ENCODE data around the gene ANO6. TPM values are rescaled to one million over a fixed set of nuclear protein-coding genes. Genes with fewer than 3 reads are reported as not detected.
A peak's percentile ranks its signal among the peaks of the same experiment; 100 is the strongest.
"Not testable (repeated sequence)": the region's sequence is repeated elsewhere in the genome, so short reads cannot be mapped to it uniquely, and the experiment has no call there.

Gene ANO6
- total RNA-seq, 1 experiment from 2014 or later: 18.1 TPM

DNA sequence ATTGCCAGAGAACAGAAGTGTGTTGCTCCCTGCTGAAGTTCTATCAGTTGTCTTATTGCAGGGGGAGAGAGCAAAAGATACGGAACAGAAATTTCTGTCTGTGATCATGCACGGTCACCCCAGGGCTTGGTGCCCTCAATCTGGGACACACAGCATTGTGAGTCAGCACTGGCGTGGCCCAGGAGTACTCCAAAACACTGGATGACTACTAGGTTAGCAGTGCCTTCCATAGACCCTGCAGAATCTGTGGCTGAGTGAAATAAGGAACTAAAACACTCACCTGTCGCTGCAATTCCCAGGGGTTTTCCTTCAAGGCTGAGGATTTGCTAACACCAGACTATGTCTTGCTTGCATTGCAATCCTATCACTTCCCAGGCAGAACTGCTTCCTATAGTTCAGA, 165.5 kb downstream of the ANO6 start:
- CTCF ChIA-PET: no interaction called here
- H4K20me1 ChIP-seq (ENCODE audit: low read length): no peaks in the 10 kb centered on the region
- peaks cover 5% of the 10 kb centered on the region for H3F3A ChIP-seq (ENCODE audit: low read length, unreplicated experiment)
- no peaks in the 10 kb centered on the region for H3K27me3 ChIP-seq (ENCODE audit: low read length)
- no peak overlapping the region for H3K27ac ChIP-seq (ENCODE audit: low read length)
- intact Hi-C loops (cut with micrococcal nuclease): no loop called here
- no peaks in the 10 kb centered on the region for H3K9me2 ChIP-seq (replicated peaks; ENCODE audit: low read length)
- no peak overlapping the region for H3K9ac ChIP-seq (ENCODE audit: low read length)
- POLR2A ChIA-PET (ENCODE audit: unreplicated experiment): no interaction called here
- DNase-seq: peak; percentile 66
- no TSS peak for BruUV-seq (replicated peaks)
- H3K79me2 ChIP-seq (ENCODE audit: low read length): no peaks in the 10 kb centered on the region
- TF ChIP-seq EZH2phosphoT487 (IDR thresholded peaks at IDR 0.05; ENCODE audit: borderline replicate concordance, low read length) (no peak), EZH2 (IDR thresholded peaks at IDR 0.05; ENCODE audit: low read length, unreplicated experiment) (no peak)
- TF ChIP-seq, protein P1, sequence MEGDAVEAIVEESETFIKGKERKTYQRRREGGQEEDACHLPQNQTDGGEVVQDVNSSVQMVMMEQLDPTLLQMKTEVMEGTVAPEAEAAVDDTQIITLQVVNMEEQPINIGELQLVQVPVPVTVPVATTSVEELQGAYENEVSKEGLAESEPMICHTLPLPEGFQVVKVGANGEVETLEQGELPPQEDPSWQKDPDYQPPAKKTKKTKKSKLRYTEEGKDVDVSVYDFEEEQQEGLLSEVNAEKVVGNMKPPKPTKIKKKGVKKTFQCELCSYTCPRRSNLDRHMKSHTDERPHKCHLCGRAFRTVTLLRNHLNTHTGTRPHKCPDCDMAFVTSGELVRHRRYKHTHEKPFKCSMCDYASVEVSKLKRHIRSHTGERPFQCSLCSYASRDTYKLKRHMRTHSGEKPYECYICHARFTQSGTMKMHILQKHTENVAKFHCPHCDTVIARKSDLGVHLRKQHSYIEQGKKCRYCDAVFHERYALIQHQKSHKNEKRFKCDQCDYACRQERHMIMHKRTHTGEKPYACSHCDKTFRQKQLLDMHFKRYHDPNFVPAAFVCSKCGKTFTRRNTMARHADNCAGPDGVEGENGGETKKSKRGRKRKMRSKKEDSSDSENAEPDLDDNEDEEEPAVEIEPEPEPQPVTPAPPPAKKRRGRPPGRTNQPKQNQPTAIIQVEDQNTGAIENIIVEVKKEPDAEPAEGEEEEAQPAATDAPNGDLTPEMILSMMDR (conservative IDR thresholded peaks at IDR 0.05; ENCODE audit: low read depth, low read length): no peak
- no peaks in the 10 kb centered on the region for H3K9me3 ChIP-seq (ENCODE audit: low read length)
- peak; percentile 71 for ATAC-seq
- no peak overlapping the region for H2AFZ ChIP-seq (ENCODE audit: low read length)
- peaks cover 49% of the 10 kb centered on the region for H3K4me1 ChIP-seq (ENCODE audit: insufficient read depth, low read length)
- no peak overlapping the region for H3K4me3 ChIP-seq (ENCODE audit: low read length)
- H3K36me3 ChIP-seq (ENCODE audit: low read depth, low read length): no peaks in the 10 kb centered on the region
- H3K4me2 ChIP-seq (ENCODE audit: low read length): no peak overlapping the region

DNA sequence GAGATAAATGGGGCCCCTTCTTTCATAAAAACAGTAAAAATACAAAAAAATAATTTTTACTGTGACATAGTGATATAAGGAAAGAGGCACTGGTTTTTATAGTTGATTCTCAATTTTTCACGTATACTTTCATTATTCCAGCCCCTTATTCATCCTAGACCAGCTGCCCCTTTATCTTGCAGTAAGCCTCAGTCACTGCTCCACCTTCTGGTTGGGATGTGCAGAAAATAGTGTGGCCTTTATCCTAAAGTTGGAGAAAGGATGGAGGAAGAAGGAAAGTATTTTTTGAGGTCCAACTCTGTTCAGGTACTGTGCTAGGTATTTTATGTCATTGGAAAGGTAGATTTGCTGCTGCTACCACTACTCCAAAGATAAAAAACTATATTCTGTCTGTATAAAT, 172.7 kb downstream of the ANO6 start:
- Histone ChIP-seq H3F3A (ENCODE audit: low read length, unreplicated experiment) (no peaks in the 10 kb centered on the region), H3K4me3 (ENCODE audit: low read length) (no peak overlapping the region), H3K79me2 (ENCODE audit: low read length) (no peaks in the 10 kb centered on the region), H3K36me3 (ENCODE audit: low read depth, low read length) (peaks cover 4% of the 10 kb centered on the region; the same call in 1 of the 2 replicates), H4K20me1 (ENCODE audit: low read length) (no peaks in the 10 kb centered on the region), H3K27ac (ENCODE audit: low read length) (no peak overlapping the region), H2AFZ (ENCODE audit: low read length) (no peak overlapping the region), H3K27me3 (ENCODE audit: low read length) (no peaks in the 10 kb centered on the region), H3K9me2 (replicated peaks; ENCODE audit: low read length) (no peaks in the 10 kb centered on the region), H3K4me2 (ENCODE audit: low read length) (no peak overlapping the region), H3K9ac (ENCODE audit: low read length) (no peak overlapping the region), H3K9me3 (ENCODE audit: low read length) (no peaks in the 10 kb centered on the region), H3K4me1 (ENCODE audit: insufficient read depth, low read length) (no peaks in the 10 kb centered on the region)
- CTCF ChIA-PET: interaction anchor here (0.7 kb wide), 1 partner anchor 55 kb away, joined by 3 read pairs; no protein-coding TSS in a partner anchor
- intact Hi-C loops (cut with micrococcal nuclease): loop anchor here (1.0 to 2.0 kb wide), 5 partner anchors 119 to 258 kb away; partner anchors contain the start of gene ANO6
- TF ChIP-seq EZH2phosphoT487 (IDR thresholded peaks at IDR 0.05; ENCODE audit: borderline replicate concordance, low read length) (no peak), EZH2 (IDR thresholded peaks at IDR 0.05; ENCODE audit: low read length, unreplicated experiment) (no peak)
- TF ChIP-seq, protein P1 (conservative IDR thresholded peaks at IDR 0.05; ENCODE audit: low read depth, low read length): peak; percentile 85
- peak; percentile 50; the same call in 1 of the 2 replicates for ATAC-seq
- DNase-seq: peak; percentile 60
- BruUV-seq (replicated peaks): no TSS peak
- POLR2A ChIA-PET (ENCODE audit: unreplicated experiment): no interaction called here

DNA sequence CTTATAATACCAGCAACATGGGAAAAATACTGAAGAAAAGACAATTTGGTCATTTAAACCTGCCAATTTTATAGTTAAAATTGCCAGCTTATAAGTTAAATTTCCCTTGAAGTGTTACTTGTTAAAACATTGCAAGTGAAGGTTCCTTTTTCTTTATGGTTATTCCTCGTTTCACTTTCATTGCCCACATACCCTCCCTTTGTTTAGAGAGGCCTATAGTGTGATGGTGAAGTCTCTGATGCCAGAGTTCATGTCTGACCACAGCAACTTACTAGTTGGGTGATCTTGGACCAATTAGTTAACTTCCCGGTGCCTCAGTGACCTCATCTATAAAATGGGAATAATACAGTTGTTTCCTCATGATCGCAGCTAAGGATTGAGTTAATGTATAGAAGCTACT, 173.5 kb downstream of the ANO6 start:
- Histone ChIP-seq H3K9me3 (ENCODE audit: low read length) (no peaks in the 10 kb centered on the region), H3K9me2 (replicated peaks; ENCODE audit: low read length) (no peaks in the 10 kb centered on the region), H3F3A (ENCODE audit: low read length, unreplicated experiment) (no peaks in the 10 kb centered on the region), H4K20me1 (ENCODE audit: low read length) (no peaks in the 10 kb centered on the region), H3K79me2 (ENCODE audit: low read length) (no peaks in the 10 kb centered on the region), H3K27ac (ENCODE audit: low read length) (no peak overlapping the region), H3K4me3 (ENCODE audit: low read length) (no peak overlapping the region), H3K27me3 (ENCODE audit: low read length) (no peaks in the 10 kb centered on the region), H2AFZ (ENCODE audit: low read length) (no peak overlapping the region), H3K4me2 (ENCODE audit: low read length) (no peak overlapping the region), H3K4me1 (ENCODE audit: insufficient read depth, low read length) (no peaks in the 10 kb centered on the region), H3K9ac (ENCODE audit: low read length) (no peak overlapping the region), H3K36me3 (ENCODE audit: low read depth, low read length) (peaks cover 4% of the 10 kb centered on the region; the same call in 1 of the 2 replicates)
- no peak for ATAC-seq
- ChIA-PET CTCF (no interaction called here), POLR2A (ENCODE audit: unreplicated experiment) (no interaction called here)
- intact Hi-C loops (cut with micrococcal nuclease): loop anchor here (2.0 kb wide), 2 partner anchors 173 to 259 kb away; partner anchors contain the start of gene ANO6
- TF ChIP-seq EZH2phosphoT487 (IDR thresholded peaks at IDR 0.05; ENCODE audit: borderline replicate concordance, low read length): no peak
- TF ChIP-seq, protein P1 (conservative IDR thresholded peaks at IDR 0.05; ENCODE audit: low read depth, low read length): no peak
- TF ChIP-seq EZH2 (IDR thresholded peaks at IDR 0.05; ENCODE audit: low read length, unreplicated experiment): no peak
- DNase-seq: no peak
- no TSS peak for BruUV-seq (replicated peaks)

DNA sequence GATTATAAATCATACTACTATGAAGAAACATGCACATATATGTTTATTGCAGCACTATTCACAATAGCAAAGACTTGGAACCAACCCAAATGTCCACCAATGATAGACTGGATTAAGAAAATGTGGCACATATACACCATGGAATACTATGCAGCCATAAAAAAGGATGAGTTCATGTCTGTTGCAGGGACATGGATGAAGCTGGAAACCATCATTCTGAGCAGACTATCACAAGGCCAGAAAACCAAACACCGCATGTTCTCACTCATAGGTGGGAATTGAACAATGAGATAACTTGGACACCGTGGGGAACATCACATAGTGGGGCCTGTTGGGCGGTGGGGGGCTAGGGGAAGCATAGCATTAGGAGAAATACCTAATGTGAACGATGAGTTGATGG, 181.6 kb downstream of the ANO6 start:
- H3K9me2 ChIP-seq (replicated peaks; ENCODE audit: low read length); H3K79me2 ChIP-seq (ENCODE audit: low read length); ATAC-seq; H3K9ac ChIP-seq (ENCODE audit: low read length); BruUV-seq (replicated peaks); H3K4me2 ChIP-seq (ENCODE audit: low read length); H2AFZ ChIP-seq (ENCODE audit: low read length); H4K20me1 ChIP-seq (ENCODE audit: low read length); H3K27me3 ChIP-seq (ENCODE audit: low read length); intact Hi-C loops (cut with micrococcal nuclease); H3F3A ChIP-seq (ENCODE audit: low read length, unreplicated experiment); H3K4me3 ChIP-seq (ENCODE audit: low read length); DNase-seq; POLR2A ChIA-PET (ENCODE audit: unreplicated experiment); CTCF ChIA-PET; H3K36me3 ChIP-seq (ENCODE audit: low read depth, low read length); H3K9me3 ChIP-seq (ENCODE audit: low read length); H3K4me1 ChIP-seq (ENCODE audit: insufficient read depth, low read length); H3K27ac ChIP-seq (ENCODE audit: low read length): not testable (repeated sequence)

Measured in PC-3 (cell line).